Fibroblast of skin of left biceps (primary cell): Measurements from ENCODE around the gene ATP2A1.
"Not testable (repeated sequence)": the region's sequence is repeated elsewhere in the genome, so short reads cannot be mapped to it uniquely, and the experiment has no call there.

Experiments used
- DNase-seq, 2 experiments: peaks; one replicate each; pipeline ENCODE4 v3.0.0-alpha.2; 2013; ENCODE audit warnings: low read depth in 2 of 2

The ATP2A1 gene

GRCh38 chr16:28935924-28936783, 57.9 kb downstream of the ATP2A1 start:
- DNase-seq: peak; percentile 28 to 30

- no peak for DNase-seq
Observed at GRCh38 chr16:28936784-28937155, 58.5 kb downstream of the ATP2A1 start.

GRCh38 chr16:28937222-28937876, 59.1 kb downstream of the ATP2A1 start:
- no peak for DNase-seq

- DNase-seq: no peak
Observed at GRCh38 chr16:28938721-28939120, 60.4 kb downstream of the ATP2A1 start.

- not testable (repeated sequence) for DNase-seq
Observed at GRCh38 chr16:28939825-28940224, 61.5 kb downstream of the ATP2A1 start.

- DNase-seq: no peak
Observed at GRCh38 chr16:28943281-28943680, 65.0 kb downstream of the ATP2A1 start.

GRCh38 chr16:28946681-28947080, 68.4 kb downstream of the ATP2A1 start:
- DNase-seq: no peak

- DNase-seq: peak; percentile 100
Observed at GRCh38 chr16:28950648-28951409, 72.5 kb downstream of the ATP2A1 start, which contains the start of gene NFATC2IP. TSS of gene NFATC2IP (plus strand) at chr16:28950937. CDS start at chr16:28951012, 75 bp downstream.

GRCh38 chr16:28951410-28951943, 73.2 kb downstream of the ATP2A1 start:
- DNase-seq: no peak
